Neural cell (in vitro differentiated cells): ENCODE results near the gene RCC2. TPM values are rescaled to one million over a fixed set of nuclear protein-coding genes. Genes with fewer than 3 reads are reported as not detected.

Experiments
- H2AFZ ChIP-seq: fragments of 200-600, 300-800 bp; sonication (generic), shearing (Covaris generic); 2 replicates; pipeline ENCODE4 v1.6.0; 2014; ENCODE audit warnings: low read depth, mild to moderate bottlenecking, antibody characterized with exemption, low read length, moderate library complexity
- H3F3A ChIP-seq: fragments of 200-600 bp; shearing (Covaris generic); 2 replicates; pipeline ENCODE4 v1.6.1; 2016; ENCODE audit warnings: mild to moderate bottlenecking, moderate library complexity, mixed read lengths, antibody characterized with exemption, low read length; ENCODE audit not compliant: insufficient read depth, poor library complexity, severe bottlenecking
- H3K27ac ChIP-seq: fragments of 200-600, 300-800 bp; sonication (generic), shearing (Covaris generic); 2 replicates; pipeline ENCODE4 v1.5.1; 2014; ENCODE audit warnings: mild to moderate bottlenecking, low read length, moderate library complexity
- H3K27me3 ChIP-seq: fragments of 300-800, 200-600 bp; sonication (generic), shearing (Covaris generic); 2 replicates; pipeline ENCODE4 v1.6.0; 2014; ENCODE audit warnings: mild to moderate bottlenecking, low read depth, low read length, moderate library complexity; ENCODE audit not compliant: insufficient read depth
- H3K36me3 ChIP-seq: fragments of 300-800, 200-600 bp; sonication (generic), shearing (Covaris generic); 2 replicates; pipeline ENCODE4 v1.5.1; 2014; ENCODE audit warnings: mild to moderate bottlenecking, antibody characterized with exemption, low read length, moderate library complexity; ENCODE audit not compliant: insufficient read depth
- H3K4me2 ChIP-seq: fragments of 300-800, 200-600 bp; sonication (generic), shearing (Covaris generic); 2 replicates; pipeline ENCODE4 v1.6.0; 2014; ENCODE audit warnings: mild to moderate bottlenecking, low read length
- H3K4me3 ChIP-seq: fragments of 300-800, 200-600 bp; sonication (generic), shearing (Covaris generic); 2 replicates; pipeline ENCODE4 v1.5.1; 2014; ENCODE audit warnings: mild to moderate bottlenecking, low read length, moderate library complexity
- H3K79me2 ChIP-seq: fragments of 200-600 bp; shearing (Covaris generic); replicated peaks from 2 replicates; pipeline ENCODE4 v1.6.0; 2014; ENCODE audit warnings: mild to moderate bottlenecking, low read length, moderate library complexity; ENCODE audit not compliant: insufficient read depth
- H3K9ac ChIP-seq: fragments of 300-800, 200-600 bp; sonication (generic), shearing (Covaris generic); 2 replicates; pipeline ENCODE4 v1.6.1; 2016; ENCODE audit warnings: mild to moderate bottlenecking, low read length, mixed read lengths
- H3K9me2 ChIP-seq: fragments of 200-600 bp; shearing (Covaris generic); 2 replicates; pipeline ENCODE4 v1.6.1; 2016; ENCODE audit warnings: mild to moderate bottlenecking, low read length, mixed read lengths; ENCODE audit not compliant: insufficient read depth
- H3K9me3 ChIP-seq: fragments of 200-600, 300-800 bp; sonication (generic), shearing (Covaris generic); 2 replicates; pipeline ENCODE4 v1.6.1; 2016; ENCODE audit warnings: mild to moderate bottlenecking, mixed run types, low read length, moderate library complexity, mixed read lengths
- H4K20me1 ChIP-seq: fragments of 200-600 bp; shearing (Covaris generic); 2 replicates; pipeline ENCODE4 v1.6.1; 2016; ENCODE audit warnings: mild to moderate bottlenecking, mixed run types; ENCODE audit not compliant: insufficient read depth
- CTCF ChIP-seq: fragments of 450-650 bp; IDR thresholded peaks from 2 replicates; pipeline ENCODE4 v1.5.1; 2014; ENCODE audit warnings: antibody characterized with exemption, mild to moderate bottlenecking, moderate library complexity; ENCODE audit not compliant: poor library complexity, severe bottlenecking
- EP300 ChIP-seq: fragments of 450-650 bp; conservative IDR thresholded peaks from 2 replicates; pipeline ENCODE4 v1.6.1; 2014; ENCODE audit warnings: antibody characterized with exemption, mild to moderate bottlenecking, moderate library complexity; ENCODE audit not compliant: poor library complexity, severe bottlenecking
- EZH2 ChIP-seq: fragments of 200-600, 300-800 bp; shearing (Covaris generic), sonication (generic); IDR thresholded peaks from 2 replicates; pipeline ENCODE4 v1.6.1; 2014; ENCODE audit warnings: antibody characterized with exemption, low read length, borderline replicate concordance, mild to moderate bottlenecking; ENCODE audit not compliant: insufficient read depth, poor library complexity, severe bottlenecking
- MXI1 ChIP-seq: fragments of 450-650 bp; conservative IDR thresholded peaks from 2 replicates; pipeline ENCODE4 v1.6.1; 2014; ENCODE audit warnings: antibody characterized with exemption, mild to moderate bottlenecking; ENCODE audit not compliant: poor library complexity, severe bottlenecking
- POLR2AphosphoS5 ChIP-seq: IDR thresholded peaks from 2 replicates; pipeline ENCODE4 v1.6.1; 2012
- RAD21 ChIP-seq: fragments of 450-650 bp; conservative IDR thresholded peaks from 2 replicates; pipeline ENCODE4 v1.6.1; 2014; ENCODE audit warnings: antibody characterized with exemption, mild to moderate bottlenecking, moderate library complexity
- REST ChIP-seq: IDR thresholded peaks from 2 replicates; pipeline ENCODE4 v1.6.1; 2012; ENCODE audit warnings: borderline replicate concordance
- SMC3 ChIP-seq: fragments of 450-650 bp; conservative IDR thresholded peaks from 2 replicates; pipeline ENCODE4 v1.6.1; 2014; ENCODE audit warnings: antibody characterized with exemption, mild to moderate bottlenecking, moderate library complexity; ENCODE audit not compliant: poor library complexity
- TAF1 ChIP-seq: IDR thresholded peaks from 2 replicates; pipeline ENCODE4 v1.6.1; 2012; ENCODE audit warnings: low read depth
- polyA plus RNA-seq: library from polyadenylated mRNA; depleted of rRNA; stranded (reverse); fragments of >200 nt; gene quantifications from 2 replicates; pipeline ENCODE4 v1.2.3, GENCODE V29; 2014

Gene RCC2
- polyA plus RNA-seq, 1 donor from 2014 or later, result 34.4 TPM

GRCh38 chr1:17412093-17412870, 27.2 kb downstream of the RCC2 start:
- no peak overlapping the region for H2AFZ ChIP-seq
- H3K9ac ChIP-seq, result no peak overlapping the region
- H3K27me3 ChIP-seq, result no peaks in the 10 kb centered on the region
- TF ChIP-seq MXI1 (no peak), RAD21 (no peak), POLR2AphosphoS5 (no peak), EZH2 (no peak), CTCF (no peak), EP300 (no peak), REST (no peak), SMC3 (no peak), TAF1 (no peak)
- H3K4me3 ChIP-seq, result no peak overlapping the region
- H3K9me2 ChIP-seq, result no peaks in the 10 kb centered on the region
- H3K36me3 ChIP-seq, result no peaks in the 10 kb centered on the region
- H3K4me2 ChIP-seq, result no peak overlapping the region
- no peak overlapping the region for H3K27ac ChIP-seq
- no peaks in the 10 kb centered on the region for H3K9me3 ChIP-seq
- H3F3A ChIP-seq, result no peaks in the 10 kb centered on the region
- no peaks in the 10 kb centered on the region for H3K79me2 ChIP-seq
- H4K20me1 ChIP-seq, result no peaks in the 10 kb centered on the region

- H3F3A ChIP-seq, result no peaks in the 10 kb centered on the region
- H3K36me3 ChIP-seq, result no peaks in the 10 kb centered on the region
- H3K79me2 ChIP-seq, result no peaks in the 10 kb centered on the region
- no peak overlapping the region for H3K4me3 ChIP-seq
- H2AFZ ChIP-seq, result no peak overlapping the region
- H3K9me2 ChIP-seq, result no peaks in the 10 kb centered on the region
- no peak overlapping the region for H3K4me2 ChIP-seq
- H4K20me1 ChIP-seq, result no peaks in the 10 kb centered on the region
- no peaks in the 10 kb centered on the region for H3K9me3 ChIP-seq
- TF ChIP-seq EZH2 (no peak), SMC3 (no peak), REST (no peak), TAF1 (no peak), POLR2AphosphoS5 (no peak), MXI1 (no peak), RAD21 (no peak), CTCF (no peak), EP300 (no peak)
- no peak overlapping the region for H3K27ac ChIP-seq
- no peak overlapping the region for H3K9ac ChIP-seq
- no peaks in the 10 kb centered on the region for H3K27me3 ChIP-seq
These were observed 30.1 kb downstream of the RCC2 start for GRCh38 chr1:17409391-17409811.
